Gastrocnemius medialis (tissue), 4 donors: ENCODE data around the gene NTM. TPM values are rescaled to one million over a fixed set of nuclear protein-coding genes. Genes with fewer than 3 reads are reported as not detected.

Experiments
- ATAC-seq, 2 donors: fragments of 150-250 bp; one replicate each; pipeline ENCODE4 v1.9.1; 2016
- DNase-seq, 2 donors: peaks; one replicate each; pipeline ENCODE4 v3.0.0-alpha.2; 2019
- H3K27ac ChIP-seq, 4 donors: fragments of 200-600 bp; sonication (generic); 1 replicate in 1 of 4; 2 replicates in 3 of 4; pipeline ENCODE4 v1.5.1; 2016 to 2018; ENCODE audit warnings: mild to moderate bottlenecking in 2 of 4, moderate library complexity in 1 of 4
- H3K27me3 ChIP-seq, 3 donors: fragments of 200-600 bp; sonication (generic) in 2 of 3; 1 replicate in 1 of 3; 2 replicates in 2 of 3; pipeline versions ENCODE4 v1.5.1 to v1.6.0; 2016 to 2019; ENCODE audit warnings: mild to moderate bottlenecking in 1 of 3, moderate library complexity in 1 of 3
- H3K36me3 ChIP-seq, 2 donors: fragments of 200-600 bp; sonication (generic) in 1 of 2; one replicate each; pipeline ENCODE4 v1.5.1; 2017 to 2018
- H3K4me1 ChIP-seq, 2 donors: fragments of 200-600 bp; sonication (generic) in 1 of 2; one replicate each; pipeline ENCODE4 v1.5.1; 2016 to 2017; ENCODE audit warnings: mild to moderate bottlenecking in 2 of 2
- H3K4me3 ChIP-seq, 4 donors: fragments of 200-600 bp; sonication (generic) in 3 of 4; 1 replicate in 1 of 4; 2 replicates in 3 of 4; pipeline ENCODE4 v1.5.1; 2016 to 2019; ENCODE audit warnings: mild to moderate bottlenecking in 2 of 4
- H3K9me3 ChIP-seq, 3 donors: fragments of 200-600 bp; sonication (generic) in 2 of 3; 1 replicate in 1 of 3; 2 replicates in 2 of 3; pipeline ENCODE4 v1.5.1; 2016 to 2019
- POLR2A ChIP-seq, 2 donors: fragments of 450-650 bp; IDR thresholded peaks; one replicate each; pipeline ENCODE4 v1.6.1; 2017; ENCODE audit warnings: antibody characterized with exemption in 2 of 2, mild to moderate bottlenecking in 2 of 2, moderate library complexity in 2 of 2
- in situ Hi-C, 4 donors: fragments of 200-750 bp; cut with MboI; loops; one replicate each; pipeline versions ENCODE4 v1.15.0 to v1.8.0; 2017; ENCODE audit warnings: low sequenced_read_pairs in 4 of 4
- intact Hi-C: fragments of 100-400 bp; cut with DNase I; formaldehyde crosslinking; loops from one replicate; pipeline ENCODE4 v1.15.1; 2023; ENCODE audit warnings: low total_unique reads
- total RNA-seq, 4 donors: library from RNA; depleted of rRNA; stranded (reverse); fragments of >200 nt; gene quantifications; one replicate each; pipeline versions ENCODE4 v1.1.0 to v1.2.3, GENCODE V29; 2016
- TF ChIP-seq, protein P1 (sequence below), 5 experiments: fragments of 450-650 bp in 3 of 5; fragments of 200-600 bp in 2 of 5; sonication (generic) in 2 of 5; IDR thresholded peaks in 4 of 5; conservative IDR thresholded peaks in 1 of 5; 1 replicate in 4 of 5; 2 replicates in 1 of 5; pipeline ENCODE4 v1.5.1; 2016 to 2019; ENCODE audit warnings: antibody characterized with exemption in 5 of 5, mild to moderate bottlenecking in 3 of 5, moderate library complexity in 3 of 5

Gene NTM
- total RNA-seq, 4 donors from 2014 or later = 0.69 TPM; not detected in 3

DNA sequence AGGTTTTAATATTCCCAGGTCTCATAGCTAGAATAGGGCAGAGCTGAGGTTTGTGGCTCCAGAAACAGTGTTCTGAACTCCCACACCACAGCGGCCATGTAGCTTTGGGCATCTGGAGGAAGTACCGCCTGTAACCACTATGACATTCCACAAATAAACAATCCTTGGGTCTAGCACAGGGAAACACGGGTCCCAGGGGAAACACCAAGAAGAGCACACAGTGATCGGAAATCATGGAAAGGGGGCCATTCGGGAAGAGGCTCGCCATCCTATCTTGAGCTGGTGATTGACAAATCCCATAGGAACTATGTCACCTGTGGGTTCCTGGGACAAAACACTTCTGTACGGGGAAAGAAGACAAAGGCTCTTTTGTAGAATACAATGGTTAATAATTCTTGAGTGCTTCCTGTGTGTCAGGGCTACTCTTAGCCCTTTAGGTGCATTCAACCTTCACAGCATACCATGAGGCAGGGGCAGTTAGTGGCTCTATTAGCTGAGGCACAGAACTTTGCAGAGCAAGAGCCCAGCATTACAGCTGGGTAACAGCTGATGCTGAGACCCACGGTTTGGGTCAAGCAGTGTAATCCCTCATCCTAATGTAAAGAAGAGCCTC, 514.2 kb downstream of the NTM start:
- no peaks in the 10 kb centered on the region for H3K9me3 ChIP-seq
- H3K4me1 ChIP-seq = no peaks in the 10 kb centered on the region
- ATAC-seq (no peak), DNase-seq (no peak)
- no peak overlapping the region for H3K27ac ChIP-seq
- no peak overlapping the region for H3K4me3 ChIP-seq
- in situ Hi-C loops (no loop called here), intact Hi-C loops (no loop called here)
- TF ChIP-seq POLR2A (IDR thresholded peaks at IDR 0.05) = no peak
- TF ChIP-seq, protein P1, sequence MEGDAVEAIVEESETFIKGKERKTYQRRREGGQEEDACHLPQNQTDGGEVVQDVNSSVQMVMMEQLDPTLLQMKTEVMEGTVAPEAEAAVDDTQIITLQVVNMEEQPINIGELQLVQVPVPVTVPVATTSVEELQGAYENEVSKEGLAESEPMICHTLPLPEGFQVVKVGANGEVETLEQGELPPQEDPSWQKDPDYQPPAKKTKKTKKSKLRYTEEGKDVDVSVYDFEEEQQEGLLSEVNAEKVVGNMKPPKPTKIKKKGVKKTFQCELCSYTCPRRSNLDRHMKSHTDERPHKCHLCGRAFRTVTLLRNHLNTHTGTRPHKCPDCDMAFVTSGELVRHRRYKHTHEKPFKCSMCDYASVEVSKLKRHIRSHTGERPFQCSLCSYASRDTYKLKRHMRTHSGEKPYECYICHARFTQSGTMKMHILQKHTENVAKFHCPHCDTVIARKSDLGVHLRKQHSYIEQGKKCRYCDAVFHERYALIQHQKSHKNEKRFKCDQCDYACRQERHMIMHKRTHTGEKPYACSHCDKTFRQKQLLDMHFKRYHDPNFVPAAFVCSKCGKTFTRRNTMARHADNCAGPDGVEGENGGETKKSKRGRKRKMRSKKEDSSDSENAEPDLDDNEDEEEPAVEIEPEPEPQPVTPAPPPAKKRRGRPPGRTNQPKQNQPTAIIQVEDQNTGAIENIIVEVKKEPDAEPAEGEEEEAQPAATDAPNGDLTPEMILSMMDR (IDR thresholded peaks at IDR 0.05 in 4 of 5, conservative IDR thresholded peaks at IDR 0.05 in 1 of 5) = no peak
- no peaks in the 10 kb centered on the region for H3K36me3 ChIP-seq
- no peaks in the 10 kb centered on the region for H3K27me3 ChIP-seq

DNA sequence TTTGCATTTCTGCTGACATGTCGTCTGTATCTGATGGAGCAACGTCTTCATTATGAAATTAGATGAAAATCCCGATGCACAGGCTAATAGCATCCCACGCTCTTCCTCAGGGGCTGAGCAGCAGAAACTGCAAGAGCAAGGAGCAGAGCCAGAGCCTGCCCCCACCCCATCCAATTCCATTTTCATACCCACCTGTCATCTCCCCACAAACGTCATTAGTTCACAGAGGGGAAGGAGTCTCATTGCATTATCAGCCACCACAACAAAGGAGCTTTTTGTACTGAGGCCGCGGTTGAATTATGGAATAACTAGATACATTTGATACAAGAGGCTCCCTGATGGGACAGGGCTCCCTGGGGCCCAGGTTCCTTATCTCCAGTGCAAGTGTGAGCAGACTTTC, 515.0 kb downstream of the NTM start:
- in situ Hi-C loops = no loop called here
- Histone ChIP-seq H3K4me1 (no peaks in the 10 kb centered on the region), H3K9me3 (no peaks in the 10 kb centered on the region), H3K4me3 (no peak overlapping the region), H3K27me3 (no peaks in the 10 kb centered on the region), H3K36me3 (no peaks in the 10 kb centered on the region), H3K27ac (no peak overlapping the region)
- intact Hi-C loops = no loop called here
- no peak for TF ChIP-seq POLR2A (IDR thresholded peaks at IDR 0.05)
- TF ChIP-seq, protein P1 (IDR thresholded peaks at IDR 0.05 in 4 of 5, conservative IDR thresholded peaks at IDR 0.05 in 1 of 5) = no peak
- DNase-seq = no peak
- ATAC-seq = no peak

GRCh38 chr11:131886201-131886600, 515.8 kb downstream of the NTM start:
- TF ChIP-seq, protein P1 (IDR thresholded peaks at IDR 0.05 in 4 of 5, conservative IDR thresholded peaks at IDR 0.05 in 1 of 5) = no peak
- TF ChIP-seq POLR2A (IDR thresholded peaks at IDR 0.05) = no peak
- no peaks in the 10 kb centered on the region for H3K27me3 ChIP-seq
- in situ Hi-C loops (no loop called here), intact Hi-C loops (no loop called here)
- H3K36me3 ChIP-seq = no peaks in the 10 kb centered on the region
- no peak for DNase-seq
- ATAC-seq = no peak
- no peaks in the 10 kb centered on the region for H3K4me1 ChIP-seq
- H3K9me3 ChIP-seq = no peaks in the 10 kb centered on the region
- H3K27ac ChIP-seq = no peak overlapping the region
- no peak overlapping the region for H3K4me3 ChIP-seq

- DNase-seq = no peak
- in situ Hi-C loops (no loop called here), intact Hi-C loops (no loop called here)
- Histone ChIP-seq H3K9me3 (no peaks in the 10 kb centered on the region), H3K4me3 (no peak overlapping the region), H3K36me3 (no peaks in the 10 kb centered on the region), H3K4me1 (no peaks in the 10 kb centered on the region), H3K27me3 (no peaks in the 10 kb centered on the region), H3K27ac (no peak overlapping the region)
- ATAC-seq = no peak
- TF ChIP-seq POLR2A (IDR thresholded peaks at IDR 0.05) = no peak
- TF ChIP-seq, protein P1 (IDR thresholded peaks at IDR 0.05 in 4 of 5, conservative IDR thresholded peaks at IDR 0.05 in 1 of 5) = no peak
Measured at GRCh38 chr11:131888230-131888855, 517.9 kb downstream of the NTM start.
